GDM1 (cell line): ENCODE results near the gene SLC7A7.
"Not testable (repeated sequence)": the region's sequence is repeated elsewhere in the genome, so short reads cannot be mapped to it uniquely, and the experiment has no call there.

Experiments used
- DNase-seq: peaks from one replicate; lab custom pipeline; 2025; lab: John Stamatoyannopoulos, UW

SLC7A7 gene

GRCh38 chr14:22748631-22749068, 66.6 kb downstream of the SLC7A7 start:
- DNase-seq: peak; percentile 7

DNA sequence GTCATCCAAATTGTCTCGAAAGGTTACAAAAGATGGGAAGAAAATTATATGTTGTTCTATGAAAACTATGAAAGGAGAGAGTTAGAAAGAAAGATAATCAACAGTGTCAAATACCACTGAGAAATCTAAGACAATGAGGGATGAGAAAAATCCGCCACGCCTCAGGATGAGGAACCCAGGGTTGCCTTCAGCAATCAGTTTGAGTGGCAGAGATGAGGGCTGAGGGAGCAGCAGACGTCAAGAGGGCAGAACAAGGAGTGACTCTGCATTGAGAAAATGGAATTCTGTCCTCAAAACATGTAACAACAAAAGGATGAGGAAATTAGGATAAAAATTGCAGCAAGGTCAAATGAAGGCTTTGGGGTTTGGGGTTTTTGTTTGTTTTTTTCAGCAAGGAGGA, 67.0 kb downstream of the SLC7A7 start:
- DNase-seq: no peak

DNA sequence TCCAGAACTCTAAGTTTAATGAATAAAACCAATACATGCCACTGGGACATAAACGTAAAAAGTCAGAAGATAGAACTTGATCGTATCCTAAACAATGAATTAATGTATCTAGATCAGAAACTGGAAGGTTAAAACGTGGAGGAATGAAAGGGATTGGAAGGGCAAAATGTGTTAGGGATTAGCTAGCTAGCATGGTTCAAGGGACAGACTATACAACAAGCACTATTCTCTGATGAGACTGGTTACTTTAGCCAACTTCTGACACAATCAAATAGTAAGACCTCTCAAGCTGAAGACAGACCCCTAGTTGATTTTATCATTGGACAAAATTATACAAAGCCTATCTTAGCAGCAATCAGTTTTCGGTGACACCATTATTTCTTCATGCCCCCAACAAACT, 67.5 kb downstream of the SLC7A7 start:
- no peak for DNase-seq

- DNase-seq: no peak
These were observed 75.2 kb downstream of the SLC7A7 start for GRCh38 chr14:22740020-22740419.

DNA sequence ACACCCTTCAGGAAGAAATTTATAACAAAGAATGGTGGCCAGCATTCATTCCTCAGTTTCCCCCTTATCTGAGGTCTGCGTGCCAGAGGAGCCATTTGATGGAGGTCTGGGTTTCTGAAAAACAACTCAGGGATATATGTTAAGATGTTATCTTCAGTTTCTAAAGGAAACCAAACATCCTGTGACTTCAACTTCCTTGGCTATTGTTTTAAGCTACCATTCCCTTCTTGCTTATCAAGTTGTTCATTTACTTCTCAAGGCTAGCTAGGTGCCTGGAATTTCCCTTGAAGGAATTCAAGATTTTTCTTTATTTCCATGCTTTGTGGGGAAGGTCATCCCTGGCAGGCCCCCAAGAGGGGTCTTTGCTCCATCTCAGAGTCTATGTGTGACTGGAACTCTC, 75.8 kb downstream of the SLC7A7 start:
- no peak for DNase-seq

DNA sequence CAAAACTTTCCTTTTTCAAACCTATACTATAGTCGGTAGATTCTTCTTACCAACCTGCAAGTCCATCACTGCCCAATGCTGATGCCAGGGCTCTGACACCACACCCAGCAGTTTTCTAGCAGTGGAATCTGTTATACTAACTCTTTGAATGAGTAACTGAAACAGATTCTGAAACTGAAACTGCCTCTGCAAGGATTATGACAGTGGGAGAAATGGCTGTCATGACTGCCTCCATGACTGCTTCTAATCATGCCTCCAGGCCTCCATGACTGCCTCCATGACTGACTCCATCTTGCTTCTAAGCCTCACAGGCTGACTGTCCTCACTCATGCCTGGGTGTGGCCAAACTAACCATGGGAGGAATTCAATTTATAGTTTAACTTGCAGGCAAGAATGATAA, 78.2 kb downstream of the SLC7A7 start:
- no peak for DNase-seq

GRCh38 chr14:22736384-22736783, 78.9 kb downstream of the SLC7A7 start:
- not testable (repeated sequence) for DNase-seq

DNA sequence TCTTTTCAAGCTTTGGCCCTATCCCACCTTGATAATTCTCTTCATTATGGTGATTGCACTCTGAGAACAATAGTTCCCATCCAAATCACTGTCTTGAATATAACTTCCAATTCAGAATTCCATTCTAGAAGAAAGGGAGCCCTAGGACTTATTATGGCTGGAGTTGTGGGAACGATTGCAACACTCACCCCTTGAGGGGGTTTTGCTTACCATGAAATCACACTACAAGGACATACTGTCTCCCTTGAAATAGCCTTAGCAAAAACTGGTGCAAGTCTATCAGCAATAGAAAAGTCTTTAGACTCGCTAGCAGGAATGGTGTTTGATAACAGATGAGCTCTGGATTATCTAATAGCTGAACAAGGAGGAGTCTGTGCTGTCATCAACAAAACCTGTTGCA, 80.1 kb downstream of the SLC7A7 start:
- no peak for DNase-seq

GRCh38 chr14:22733829-22734228, 81.4 kb downstream of the SLC7A7 start:
- no peak for DNase-seq

- DNase-seq: not testable (repeated sequence)
These were observed 83.2 kb downstream of the SLC7A7 start for GRCh38 chr14:22732062-22732461.

GRCh38 chr14:22726012-22726411, 89.2 kb downstream of the SLC7A7 start:
- DNase-seq: no peak

GRCh38 chr14:22725374-22725773, 89.9 kb downstream of the SLC7A7 start:
- not testable (repeated sequence) for DNase-seq

DNA sequence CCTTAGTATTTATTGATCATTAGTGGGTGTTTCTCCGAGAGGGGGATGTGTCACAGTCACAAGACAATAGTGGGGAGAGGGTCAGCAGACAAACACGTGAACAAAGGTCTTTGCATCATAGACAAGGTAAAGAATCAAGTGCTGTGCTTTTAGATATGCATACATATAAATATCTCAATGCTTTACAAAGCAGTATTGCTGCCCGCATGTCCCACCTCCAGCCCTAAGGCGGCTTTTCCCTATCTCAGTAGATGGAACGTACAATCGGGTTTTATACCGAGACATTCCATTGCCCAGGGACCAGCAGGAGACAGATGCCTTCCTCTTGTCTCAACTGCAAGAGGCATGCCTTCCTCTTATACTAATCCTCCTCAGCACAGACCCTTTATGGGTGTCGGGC, 90.4 kb downstream of the SLC7A7 start:
- not testable (repeated sequence) for DNase-seq

GRCh38 chr14:22723815-22724214, 91.4 kb downstream of the SLC7A7 start:
- no peak for DNase-seq
